K562 (cell line): Measurements from ENCODE around the gene TSPAN14. TPM values are rescaled to one million over a fixed set of nuclear protein-coding genes. Genes with fewer than 3 reads are reported as not detected.

Experiments used
- ARID2 ChIP-seq: fragments of 450-650 bp; IDR thresholded peaks from 2 replicates; pipeline ENCODE4 v1.6.1; 2017; ENCODE audit warnings: antibody characterized with exemption, mild to moderate bottlenecking
- BCLAF1 ChIP-seq, 2 experiments: fragments of 450-650 bp in 1 of 2; IDR thresholded peaks; 2 replicates each; pipeline ENCODE4 v1.6.1; 2011 to 2017; ENCODE audit warnings: low read depth in 2 of 2, antibody characterized with exemption in 1 of 2, borderline replicate concordance in 1 of 2, low read length in 1 of 2, mild to moderate bottlenecking in 1 of 2, mixed read lengths in 1 of 2; ENCODE audit not compliant: control insufficient read depth in 1 of 2
- BDP1 ChIP-seq: IDR thresholded peaks from 3 replicates; pipeline ENCODE4 v1.6.1; 2011; ENCODE audit not compliant: insufficient read length, insufficient read depth
- CREB3L1 ChIP-seq: fragments of 450-650 bp; IDR thresholded peaks from 2 replicates; pipeline ENCODE4 v1.6.1; 2014; ENCODE audit warnings: low read depth, mild to moderate bottlenecking, moderate library complexity, borderline replicate concordance
- CTCFL ChIP-seq: IDR thresholded peaks from 2 replicates; pipeline ENCODE4 v1.6.1; 2011; ENCODE audit warnings: borderline replicate concordance, low read depth, mild to moderate bottlenecking, moderate library complexity, low read length; ENCODE audit not compliant: insufficient read depth, poor library complexity, severe bottlenecking
- DDX20 ChIP-seq: fragments of 450-650 bp; IDR thresholded peaks from 2 replicates; pipeline ENCODE4 v1.6.1; 2016; ENCODE audit warnings: missing genetic modification characterization, low read depth, mild to moderate bottlenecking, missing compliant biosample characterization, moderate library complexity
- GABPB2 ChIP-seq: fragments of 250-450 bp; sonication (Bioruptor Pico); conservative IDR thresholded peaks from 2 replicates; pipeline ENCODE4 v1.5.1; 2021; ENCODE audit warnings: mild to moderate bottlenecking
- KLF6 ChIP-seq: fragments of 250-450 bp; sonication (Bioruptor Pico); IDR thresholded peaks from 2 replicates; pipeline ENCODE4 v1.4.0; 2020; ENCODE audit warnings: mild to moderate bottlenecking, moderate library complexity, borderline replicate concordance
- MYC ChIP-seq, 2 experiments: fragments of 250-450 bp in 1 of 2; sonication (Bioruptor Pico) in 1 of 2; IDR thresholded peaks; 2 replicates each; pipeline versions ENCODE4 v1.5.1 to v1.6.1; 2012 to 2021; ENCODE audit warnings: low read depth in 2 of 2, borderline replicate concordance in 1 of 2, improper control_type of control experiment in 1 of 2, low read length in 1 of 2, mild to moderate bottlenecking in 1 of 2, moderate library complexity in 1 of 2
- POLR2H ChIP-seq: IDR thresholded peaks from 2 replicates; pipeline ENCODE4 v1.6.1; 2016; ENCODE audit warnings: missing genetic modification characterization, low read depth, mild to moderate bottlenecking, control low read depth, missing compliant biosample characterization, moderate library complexity
- RAD51 ChIP-seq: fragments of 450-650 bp; IDR thresholded peaks from 2 replicates; pipeline ENCODE4 v1.7.1; 2016; ENCODE audit warnings: low read depth, mild to moderate bottlenecking, borderline replicate concordance
- THAP12 ChIP-seq: fragments of 250-450 bp; sonication (Bioruptor Pico); IDR thresholded peaks from 2 replicates; pipeline ENCODE4 v1.9.0; 2021; ENCODE audit warnings: mild to moderate bottlenecking, inconsistent platforms
- XRCC3 ChIP-seq: fragments of 450-650 bp; IDR thresholded peaks from 2 replicates; pipeline ENCODE4 v1.6.1; 2017; ENCODE audit warnings: mild to moderate bottlenecking, moderate library complexity
- ZBTB17 ChIP-seq: fragments of 450-650 bp; formaldehyde crosslinking; IDR thresholded peaks from 2 replicates; pipeline ENCODE4 v1.4.0; 2020; ENCODE audit warnings: mild to moderate bottlenecking
- ZNF347 ChIP-seq: fragments of 450-650 bp; formaldehyde crosslinking; IDR thresholded peaks from 2 replicates; pipeline ENCODE4 v1.4.0; 2020; ENCODE audit warnings: low read depth, mild to moderate bottlenecking, moderate library complexity
- ZNF589 ChIP-seq: fragments of 200-800 bp; sonication (Bioruptor generic); IDR thresholded peaks from 2 replicates; pipeline ENCODE4 v1.6.1; 2016; ENCODE audit warnings: low read depth, missing genetic modification characterization, missing compliant biosample characterization
- ZNF778 ChIP-seq: fragments of 450-650 bp; formaldehyde crosslinking; IDR thresholded peaks from 2 replicates; pipeline ENCODE4 v1.4.0; 2020; ENCODE audit warnings: mild to moderate bottlenecking, moderate library complexity
- polyA plus RNA-seq, 8 experiments: library from polyadenylated mRNA; depleted of rRNA in 4 of 8; stranded (reverse) in 5 of 8; unstranded in 3 of 8; fragments of >200 nt; fragmentation: Nextera tagmentation in 2 of 8; fragmentation: Illumina TruSeq in 1 of 8; extraction: Ambion mirVana in 2 of 8; extraction: Trizol in 1 of 8; gene quantifications; 2 replicates each; pipeline versions ENCODE4 v1.2.1 to v1.2.3, GENCODE V29; 2011 to 2014; ENCODE audit warnings: inconsistent platforms in 1 of 8, missing spikeins in 1 of 8
- total RNA-seq, 7 experiments: library from RNA; depleted of rRNA in 6 of 7; stranded (reverse); fragments of >200 nt in 6 of 7; fragmentation: Illumina TruSeq in 2 of 7; extraction: Trizol in 2 of 7; gene quantifications; 2 replicates each; pipeline versions ENCODE4 v1.2.1 to v1.2.3, GENCODE V29; 2011 to 2021; ENCODE audit warnings: low replicate concordance in 1 of 7

The TSPAN14 gene
- total and polyA plus RNA-seq, 9 of the 15 experiments (the other 6 are each of a cell fraction or from before 2014, with no cell fraction given), result 5.8 to 92.9 (median 23.3) TPM

GRCh38 chr10:80535671-80536360, 81.7 kb downstream of the TSPAN14 start (continued):
- TF ChIP-seq BCLAF1 (IDR thresholded peaks at IDR 0.05; ENCODE audit: borderline replicate concordance in 1 of 2, control insufficient read depth in 1 of 2, low read depth in 2 of 2, low read length in 1 of 2) (no peak), ARID2 (no peak), MYC (IDR thresholded peaks at IDR 0.05; ENCODE audit: low read depth, low read length) (peak; percentile 56; the same call in 1 of the 2 replicates), MYC (CRISPR knock-in tag; IDR thresholded peaks at IDR 0.05; ENCODE audit: borderline replicate concordance, low read depth) (no peak), CTCFL (peak; percentile 96), XRCC3 (no peak), ZNF778 (no peak), ZNF589 (CRISPR knock-in tag) (no peak), CREB3L1 (no peak), BDP1 (no peak), KLF6 (CRISPR knock-in tag) (no peak), POLR2H (no peak), ZNF347 (CRISPR knock-in tag) (no peak), ZBTB17 (CRISPR knock-in tag) (0 out of 2 replicates have a peak, but pooled peaks have one; percentile 32), DDX20 (tag) (no peak), GABPB2 (CRISPR knock-in tag) (no peak), RAD51 (no peak), THAP12 (CRISPR knock-in tag) (no peak)
